CD4-positive, alpha-beta T cell (primary cell): ENCODE results near the gene RIOX2. TPM values are rescaled to one million over a fixed set of nuclear protein-coding genes. Genes with fewer than 3 reads are reported as not detected.

Experiments used
- ATAC-seq: fragments of 200-7000 bp; cut with Tn5 transposase; one replicate; pipeline ENCODE4 v1.10.0; 2022; ENCODE audit warnings: mild to moderate bottlenecking; ENCODE audit not compliant: poor library complexity
- CTCF ChIA-PET: fragments of 350-600 bp; sonication (Branson Sonifier 250); formaldehyde crosslinking; loops from one replicate; lab custom pipeline; 2021; ENCODE audit warnings: antibody characterized with exemption, inconsistent platforms; lab: Charles Lee
- POLR2A ChIA-PET: fragments of 350-600 bp; sonication (Branson Sonifier 250); formaldehyde crosslinking; loops from one replicate; lab custom pipeline; 2021; ENCODE audit warnings: antibody characterized with exemption, inconsistent platforms; lab: Charles Lee
- DNase-seq, 14 experiments: peaks; one replicate each; pipeline ENCODE4 v3.0.0-alpha.2; 2013 to 2020; ENCODE audit warnings: mixed read lengths in 2 of 14
- H3K27ac ChIP-seq, 2 donors: one replicate each; pipeline versions ENCODE4 v1.5.1 to v1.7.0; 2013; ENCODE audit warnings: low read length in 2 of 2, low read depth in 1 of 2, mild to moderate bottlenecking in 1 of 2
- H3K27me3 ChIP-seq, 2 experiments: 1 replicate in 1 of 2; 2 replicates in 1 of 2; pipeline versions ENCODE4 v1.6.1 to v1.7.0; 2013; ENCODE audit warnings: low read length in 2 of 2, control low read depth in 1 of 2, mild to moderate bottlenecking in 1 of 2, moderate library complexity in 1 of 2; ENCODE audit not compliant: insufficient read depth in 2 of 2, control insufficient read depth in 1 of 2
- H3K36me3 ChIP-seq: one replicate; pipeline ENCODE4 v1.6.1; 2013; ENCODE audit warnings: low read length, control low read depth; ENCODE audit not compliant: insufficient read depth
- H3K4me1 ChIP-seq: one replicate; pipeline ENCODE4 v1.6.1; 2013; ENCODE audit warnings: low read length, control low read depth; ENCODE audit not compliant: insufficient read depth
- H3K4me3 ChIP-seq: one replicate; pipeline ENCODE4 v1.5.1; 2013; ENCODE audit warnings: mild to moderate bottlenecking, low read length, moderate library complexity
- H3K9me3 ChIP-seq, 2 experiments: 1 replicate in 1 of 2; 2 replicates in 1 of 2; pipeline versions ENCODE4 v1.6.1 to v1.7.0; 2013; ENCODE audit warnings: low read length in 2 of 2, mild to moderate bottlenecking in 2 of 2, control low read depth in 1 of 2, moderate library complexity in 1 of 2; ENCODE audit not compliant: control insufficient read depth in 1 of 2, insufficient read depth in 1 of 2
- H3K27ac Mint-ChIP-seq: one replicate; pipeline ENCODE4 v1.8.0; 2020; ENCODE audit warnings: mixed read lengths
- H3K27me3 Mint-ChIP-seq: one replicate; pipeline ENCODE4 v1.8.0; 2021; ENCODE audit warnings: mixed read lengths
- H3K36me3 Mint-ChIP-seq: one replicate; pipeline ENCODE4 v1.8.0; 2021; ENCODE audit warnings: low read depth, mixed read lengths
- H3K4me1 Mint-ChIP-seq: one replicate; pipeline ENCODE4 v1.8.0; 2021; ENCODE audit warnings: low read depth, mixed read lengths
- H3K4me3 Mint-ChIP-seq: one replicate; pipeline ENCODE4 v1.8.0; 2020; ENCODE audit warnings: mild to moderate bottlenecking, mixed read lengths
- H3K9me3 Mint-ChIP-seq: one replicate; pipeline ENCODE4 v1.8.0; 2020; ENCODE audit warnings: mixed read lengths
- CTCF ChIP-seq: fragments of 200-600 bp; IDR thresholded peaks from one replicate; pipeline ENCODE4 v1.8.0; 2022; ENCODE audit warnings: antibody characterized with exemption, mild to moderate bottlenecking
- intact Hi-C, 2 experiments: fragments of 100-400 bp; cut with DNase I in 1 of 2; cut with micrococcal nuclease in 1 of 2; formaldehyde crosslinking; loops; one replicate each; pipeline versions ENCODE4 v1.15.1 to v1.9.0; 2023 to 2025; cut with DNase I, micrococcal nuclease
- total RNA-seq, 174 experiments: library from RNA in 2 of 174; stranded (reverse) in 2 of 174; gene quantifications; one replicate each; pipeline ENCODE4 v1.2.3 and lab custom pipeline; 2021 to 2026

Gene RIOX2
- total RNA-seq, 2 experiments from 2014 or later = 13.1 to 13.5 TPM

GRCh38 chr3:97972976-97973375 lies 745 bp upstream of the RIOX2 start:
- Mint-ChIP-seq H3K27ac (peak overlapping the region; percentile 55), H3K36me3 (peaks cover 11% of the 10 kb centered on the region), H3K9me3 (no peaks in the 10 kb centered on the region), H3K27me3 (no peaks in the 10 kb centered on the region), H3K4me3 (peak overlapping the region; percentile 80), H3K4me1 (peaks cover 61% of the 10 kb centered on the region)
- Histone ChIP-seq H3K27ac (no peak overlapping the region), H3K4me1 (peaks cover 32% of the 10 kb centered on the region), H3K9me3 (no peaks in the 10 kb centered on the region), H3K27me3 (no peaks in the 10 kb centered on the region), H3K36me3 (peaks cover 3% of the 10 kb centered on the region), H3K4me3 (peak overlapping the region; percentile 63)
- ChIA-PET POLR2A (no interaction called here), CTCF (no interaction called here)
- intact Hi-C loops = loop anchor here (5.0 to 10.0 kb wide), 6 partner anchors 58 to 922 kb away; partner anchors contain the start of genes CLDND1 (in 1 of the 2), CRYBG3 (in 1 of the 2) and GABRR3 (in 1 of the 2)
- no peak for DNase-seq
- ATAC-seq = no peak
- no peak for TF ChIP-seq CTCF

GRCh38 chr3:97970956-97971620 lies 1.1 kb downstream of the RIOX2 start:
- intact Hi-C loops = loop anchor here (5.0 to 10.0 kb wide), 6 partner anchors 56 to 924 kb away; partner anchors contain the start of genes CLDND1 (in 1 of the 2), CRYBG3 (in 1 of the 2) and GABRR3 (in 1 of the 2)
- H3K36me3 ChIP-seq = peaks cover 17% of the 10 kb centered on the region
- ChIA-PET POLR2A (interaction anchor here (0.7 to 2.0 kb wide), 9 partner anchors 13 to 153 kb away, joined by 3 to 20 read pairs (median 3); partner anchors contain the start of gene CRYBG3), CTCF (interaction anchor here (0.7 to 1.5 kb wide), 2 partner anchors 68 to 150 kb away, joined by 3 to 6 read pairs; partner anchors contain the start of gene CRYBG3)
- H3K4me1 ChIP-seq = peaks cover 34% of the 10 kb centered on the region
- ATAC-seq (no peak), DNase-seq (no peak)
- no peaks in the 10 kb centered on the region for H3K27me3 ChIP-seq
- Mint-ChIP-seq H3K36me3 (peaks cover 28% of the 10 kb centered on the region), H3K27ac (peak overlapping the region; percentile 91), H3K9me3 (no peaks in the 10 kb centered on the region), H3K4me1 (peaks cover 80% of the 10 kb centered on the region), H3K4me3 (peak overlapping the region; percentile 91), H3K27me3 (no peaks in the 10 kb centered on the region)
- TF ChIP-seq CTCF = no peak
- H3K4me3 ChIP-seq = peak overlapping the region; percentile 63
- H3K9me3 ChIP-seq = no peaks in the 10 kb centered on the region
- H3K27ac ChIP-seq = peak overlapping the region in 1 of 2 donors; percentile 37

GRCh38 chr3:97970156-97970555 lies 2.1 kb downstream of the RIOX2 start:
- Histone ChIP-seq H3K36me3 (peaks cover 26% of the 10 kb centered on the region), H3K9me3 (no peaks in the 10 kb centered on the region), H3K27ac (no peak overlapping the region), H3K4me3 (no peak overlapping the region), H3K27me3 (no peaks in the 10 kb centered on the region), H3K4me1 (peaks cover 34% of the 10 kb centered on the region)
- intact Hi-C loops = loop anchor here (5.0 to 10.0 kb wide), 6 partner anchors 55 to 925 kb away; partner anchors contain the start of genes CLDND1 (in 1 of the 2), CRYBG3 (in 1 of the 2) and GABRR3 (in 1 of the 2)
- no peak for TF ChIP-seq CTCF
- H3K36me3 Mint-ChIP-seq = peaks cover 35% of the 10 kb centered on the region
- POLR2A ChIA-PET = interaction anchor here (0.5 kb wide), 1 partner anchor 176 kb away, joined by 4 read pairs; no protein-coding TSS in a partner anchor
- H3K27me3 Mint-ChIP-seq = no peaks in the 10 kb centered on the region
- CTCF ChIA-PET = no interaction called here
- peak overlapping the region; percentile 91 for H3K27ac Mint-ChIP-seq
- peaks cover 88% of the 10 kb centered on the region for H3K4me1 Mint-ChIP-seq
- DNase-seq (no peak), ATAC-seq (no peak)
- H3K9me3 Mint-ChIP-seq = no peaks in the 10 kb centered on the region
- H3K4me3 Mint-ChIP-seq = peak overlapping the region; percentile 91
